Fibroblast of lung (primary cell): ENCODE data around the gene SOX13. TPM values are rescaled to one million over a fixed set of nuclear protein-coding genes. Genes with fewer than 3 reads are reported as not detected.

Source experiments
- DNase-seq, 2 donors: peaks; one replicate each; pipeline versions ENCODE4 v3.0.0 to v3.0.0-alpha.2; 2010; ENCODE audit warnings: low read depth in 2 of 2
- H2AFZ ChIP-seq: 2 replicates; pipeline ENCODE4 v1.5.1; 2012; ENCODE audit warnings: low read length, control low read depth, inconsistent platforms
- H3K27ac ChIP-seq: 2 replicates; pipeline ENCODE4 v1.5.1; 2011; ENCODE audit warnings: low read length, control low read depth; ENCODE audit not compliant: insufficient read depth
- H3K27me3 ChIP-seq: 2 replicates; pipeline ENCODE4 v1.5.1; 2011; ENCODE audit warnings: mild to moderate bottlenecking, low read length; ENCODE audit not compliant: control insufficient read depth, insufficient read depth
- H3K36me3 ChIP-seq: 2 replicates; pipeline ENCODE4 v1.5.1; 2011; ENCODE audit warnings: low read length; ENCODE audit not compliant: control insufficient read depth, insufficient read depth
- H3K4me1 ChIP-seq: 2 replicates; pipeline ENCODE4 v1.5.1; 2011; ENCODE audit warnings: low read length; ENCODE audit not compliant: control insufficient read depth, insufficient read depth; ENCODE audit errors: extremely low read depth
- H3K4me2 ChIP-seq: 2 replicates; pipeline ENCODE4 v1.5.1; 2011; ENCODE audit warnings: low read length, control low read depth; ENCODE audit not compliant: insufficient read depth; ENCODE audit errors: extremely low read depth
- H3K4me3 ChIP-seq, 4 experiments: fragments of 200-600 bp in 1 of 4; sonication (generic) in 1 of 4; replicated peaks in 1 of 4; 2 replicates each; pipeline ENCODE4 v1.5.1; 2011 to 2016; ENCODE audit warnings: low read length in 4 of 4, low read depth in 3 of 4, mild to moderate bottlenecking in 3 of 4, control low read depth in 2 of 4, inconsistent platforms in 1 of 4, mixed read lengths in 1 of 4; ENCODE audit not compliant: insufficient read depth in 1 of 4; ENCODE audit errors: control extremely low read depth in 1 of 4
- H3K79me2 ChIP-seq: 2 replicates; pipeline ENCODE4 v1.5.1; 2012; ENCODE audit warnings: mild to moderate bottlenecking, low read length, inconsistent platforms; ENCODE audit not compliant: control insufficient read depth, insufficient read depth
- H3K9ac ChIP-seq: 2 replicates; pipeline ENCODE4 v1.5.1; 2011; ENCODE audit warnings: mild to moderate bottlenecking, low read length, control low read depth; ENCODE audit not compliant: insufficient read depth
- H3K9me3 ChIP-seq: 2 replicates; pipeline ENCODE4 v1.5.1; 2012; ENCODE audit warnings: low read depth, low read length; ENCODE audit not compliant: control insufficient read depth, insufficient read depth
- H4K20me1 ChIP-seq: 2 replicates; pipeline ENCODE4 v1.5.1; 2011; ENCODE audit warnings: low read length; ENCODE audit not compliant: control insufficient read depth, insufficient read depth; ENCODE audit errors: extremely low read depth
- CTCF ChIP-seq, 2 donors: IDR thresholded peaks in 1 of 2; conservative IDR thresholded peaks in 1 of 2; 1 replicate in 1 of 2; 2 replicates in 1 of 2; pipeline ENCODE4 v1.5.1; 2011 to 2012; ENCODE audit warnings: low read length in 2 of 2, control low read depth in 1 of 2, inconsistent platforms in 1 of 2, low read depth in 1 of 2, mild to moderate bottlenecking in 1 of 2
- EZH2 ChIP-seq: IDR thresholded peaks from 2 replicates; pipeline ENCODE4 v1.5.1; 2012; ENCODE audit warnings: low read length, control low read depth, mild to moderate bottlenecking; ENCODE audit errors: missing control alignments
- polyA plus RNA-seq, 2 donors: library from polyadenylated mRNA; depleted of rRNA in 1 of 2; stranded (reverse) in 1 of 2; unstranded in 1 of 2; fragments of >200 nt; gene quantifications; 2 replicates each; pipeline ENCODE4 v1.2.1, GENCODE V29; 2011 to 2012; ENCODE audit warnings: missing spikeins in 1 of 2
- total RNA-seq: library from RNA; depleted of rRNA; stranded (reverse); fragments of >200 nt; gene quantifications from 2 replicates; pipeline ENCODE4 v1.2.1, GENCODE V29; 2014

Gene SOX13
- total and polyA plus RNA-seq, 2 donors (not counting 1 experiment from before 2014, with no cell fraction given): 2.0 to 5.5 TPM

- no peak for DNase-seq
- H3K79me2 ChIP-seq: no peaks in the 10 kb centered on the region
These were observed 18.2 kb downstream of the SOX13 start for GRCh38 chr1:204091066-204091465.

GRCh38 chr1:204091787-204092312 lies 18.9 kb downstream of the SOX13 start:
- TF ChIP-seq EZH2 (no peak), CTCF (conservative IDR thresholded peaks at IDR 0.05 in 1 of 2, IDR thresholded peaks at IDR 0.05 in 1 of 2; ENCODE audit: low read depth in 1 of 2, low read length in 2 of 2) (no peak)
- no peak for DNase-seq
- H3K79me2 ChIP-seq: no peaks in the 10 kb centered on the region
- H3K4me3 ChIP-seq: no peak overlapping the region
- no peak overlapping the region for H3K9ac ChIP-seq
- H3K4me2 ChIP-seq: no peak overlapping the region
- peaks cover 5% of the 10 kb centered on the region for H3K4me1 ChIP-seq
- H3K27ac ChIP-seq: no peak overlapping the region
- no peak overlapping the region for H2AFZ ChIP-seq
- H4K20me1 ChIP-seq: no peaks in the 10 kb centered on the region
- H3K9me3 ChIP-seq: no peaks in the 10 kb centered on the region
- H3K36me3 ChIP-seq: no peaks in the 10 kb centered on the region
- H3K27me3 ChIP-seq: no peaks in the 10 kb centered on the region

More at GRCh38 chr1:204091066-204091465, 18.2 kb downstream of the SOX13 start:
- Histone ChIP-seq H3K9me3 (no peaks in the 10 kb centered on the region), H3K27ac (no peak overlapping the region), H4K20me1 (no peaks in the 10 kb centered on the region), H3K27me3 (no peaks in the 10 kb centered on the region), H3K9ac (no peak overlapping the region), H3K4me3 (no peak overlapping the region), H2AFZ (no peak overlapping the region), H3K4me1 (peaks cover 5% of the 10 kb centered on the region), H3K36me3 (no peaks in the 10 kb centered on the region), H3K4me2 (no peak overlapping the region)
- TF ChIP-seq CTCF (conservative IDR thresholded peaks at IDR 0.05 in 1 of 2, IDR thresholded peaks at IDR 0.05 in 1 of 2; ENCODE audit: low read depth in 1 of 2, low read length in 2 of 2) (no peak), EZH2 (no peak)

- H2AFZ ChIP-seq: no peak overlapping the region
- H3K4me2 ChIP-seq: no peak overlapping the region
- H3K9me3 ChIP-seq: no peaks in the 10 kb centered on the region
- H3K27me3 ChIP-seq: no peaks in the 10 kb centered on the region
- no peak overlapping the region for H3K4me3 ChIP-seq
- no peaks in the 10 kb centered on the region for H3K79me2 ChIP-seq
- no peaks in the 10 kb centered on the region for H4K20me1 ChIP-seq
- no peak overlapping the region for H3K9ac ChIP-seq
- TF ChIP-seq CTCF (conservative IDR thresholded peaks at IDR 0.05 in 1 of 2, IDR thresholded peaks at IDR 0.05 in 1 of 2; ENCODE audit: low read depth in 1 of 2, low read length in 2 of 2) (no peak), EZH2 (no peak)
- no peak overlapping the region for H3K27ac ChIP-seq
- no peaks in the 10 kb centered on the region for H3K36me3 ChIP-seq
- DNase-seq: no peak
- peaks cover 4% of the 10 kb centered on the region for H3K4me1 ChIP-seq
These were observed 19.9 kb downstream of the SOX13 start for GRCh38 chr1:204092632-204093420.
